Measurements from ENCODE around the gene BEGAIN.

- TF ChIP-seq CTCF (IDR thresholded peaks at IDR 0.05) (no peak), POLR2A (IDR thresholded peaks at IDR 0.05) (no peak)
These were observed 48.7 kb downstream of the BEGAIN start for GRCh38 chr14:100538351-100539002.

Data from heart left ventricle (tissue), 13 donors.